Lower leg skin (tissue), 3 donors: Measurements from ENCODE around the gene TULP4.

Experiments used
- CTCF ChIP-seq, 3 donors: fragments of 450-650 bp; IDR thresholded peaks; one replicate each; pipeline ENCODE4 v1.5.1; 2016; ENCODE audit warnings: antibody characterized with exemption in 3 of 3, mild to moderate bottlenecking in 3 of 3, moderate library complexity in 2 of 3
- POLR2A ChIP-seq, 2 donors: fragments of 450-650 bp; IDR thresholded peaks; one replicate each; pipeline ENCODE4 v1.6.1; 2016 to 2017; ENCODE audit warnings: antibody characterized with exemption in 2 of 2, mild to moderate bottlenecking in 1 of 2, moderate library complexity in 1 of 2

DNA sequence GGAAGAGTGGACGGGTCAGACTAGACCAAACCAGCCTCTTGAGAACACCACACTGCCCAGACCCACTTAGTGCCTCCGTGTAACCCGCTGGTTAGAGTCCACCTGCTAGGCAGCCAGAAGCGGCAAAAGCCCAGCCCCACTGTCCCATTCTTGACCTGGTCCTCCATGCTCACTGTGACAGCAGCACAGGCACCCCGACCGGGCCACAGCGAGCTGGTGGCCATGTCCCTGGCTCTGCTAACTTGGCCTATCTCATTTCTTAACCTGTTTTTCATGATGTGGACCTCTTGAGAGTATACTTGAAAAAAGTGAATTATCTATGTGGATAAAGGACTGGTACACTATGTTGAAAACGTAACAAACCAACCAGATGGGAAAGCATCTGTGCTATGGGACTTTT is 202.7 kb downstream of the TULP4 start:
- TF ChIP-seq CTCF (IDR thresholded peaks at IDR 0.05) (no peak), POLR2A (IDR thresholded peaks at IDR 0.05) (no peak)
